Upper lobe of right lung (tissue), 1 donor: ENCODE results near the gene INSC. TPM values are rescaled to one million over a fixed set of nuclear protein-coding genes. Genes with fewer than 3 reads are reported as not detected.

Experiments
- ATAC-seq: fragments of 200-7000 bp; cut with Tn5 transposase; one replicate; pipeline ENCODE4 v1.9.1; 2020; ENCODE audit warnings: mild to moderate bottlenecking, moderate library complexity
- DNase-seq: peaks from one replicate; pipeline ENCODE4 v3.0.0-alpha.2; 2020
- H3K27ac ChIP-seq: fragments of 200-600 bp; one replicate; pipeline ENCODE4 v1.8.0; 2022
- H3K27me3 ChIP-seq: fragments of 200-600 bp; one replicate; pipeline ENCODE4 v1.8.0; 2022; ENCODE audit warnings: mild to moderate bottlenecking
- H3K36me3 ChIP-seq: fragments of 200-600 bp; one replicate; pipeline ENCODE4 v1.8.0; 2022
- H3K4me1 ChIP-seq: fragments of 200-600 bp; one replicate; pipeline ENCODE4 v1.8.0; 2022
- H3K4me3 ChIP-seq: fragments of 200-600 bp; one replicate; pipeline ENCODE4 v1.8.0; 2022; ENCODE audit warnings: mild to moderate bottlenecking
- H3K9me3 ChIP-seq: fragments of 200-600 bp; one replicate; pipeline ENCODE4 v1.8.0; 2022
- CTCF ChIP-seq: fragments of 200-600 bp; IDR thresholded peaks from one replicate; pipeline ENCODE4 v1.8.0; 2022; ENCODE audit warnings: antibody characterized with exemption
- intact Hi-C: fragments of 100-400 bp; cut with DNase I; formaldehyde crosslinking; loops from one replicate; pipeline ENCODE4 v1.11.0; 2022
- total RNA-seq: library from RNA; stranded (reverse); fragmentation: NEBNext Ultra II Directional; extraction: Animal tissue kit (Norgen Biotek cat#: 25700); gene quantifications from one replicate; pipeline ENCODE4 v1.2.1, GENCODE V29; 2021
- donor health status: DM: no; HTN: yes; CAD: no; lungs with severe emphysema.

The INSC gene
- total RNA-seq, 1 donor from 2014 or later: 0.96 TPM

DNA sequence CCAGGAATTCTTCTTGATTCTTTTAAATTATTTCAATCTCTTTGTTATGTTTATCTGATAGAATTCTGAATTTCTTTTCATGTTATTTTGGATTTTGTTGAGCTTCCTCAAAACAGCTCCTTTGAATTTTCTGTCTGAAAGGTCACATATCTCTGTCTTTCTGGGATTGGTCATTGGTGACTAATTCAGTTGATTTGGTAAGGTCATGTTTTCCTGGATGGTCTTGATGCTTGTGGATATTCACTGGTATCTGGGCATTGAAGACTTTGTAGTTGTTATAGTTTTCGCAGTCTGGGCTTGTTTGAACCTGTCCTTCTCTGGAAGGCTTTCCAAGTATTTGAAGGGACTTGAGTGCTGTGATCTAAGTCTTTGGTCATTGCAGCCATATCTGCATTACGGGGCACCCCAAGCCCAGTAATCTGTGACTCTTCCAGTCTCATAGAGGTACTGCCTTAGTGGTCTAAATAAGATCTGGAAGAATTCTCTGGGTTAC, 18.9 kb upstream of the INSC start:
- ATAC-seq (no peak), DNase-seq (no peak)
- TF ChIP-seq CTCF: no peak
- Histone ChIP-seq H3K9me3 (no peaks in the 10 kb centered on the region), H3K4me1 (no peaks in the 10 kb centered on the region), H3K27me3 (no peaks in the 10 kb centered on the region), H3K4me3 (no peak overlapping the region), H3K27ac (no peak overlapping the region), H3K36me3 (no peaks in the 10 kb centered on the region)
- intact Hi-C loops: no loop called here

DNA sequence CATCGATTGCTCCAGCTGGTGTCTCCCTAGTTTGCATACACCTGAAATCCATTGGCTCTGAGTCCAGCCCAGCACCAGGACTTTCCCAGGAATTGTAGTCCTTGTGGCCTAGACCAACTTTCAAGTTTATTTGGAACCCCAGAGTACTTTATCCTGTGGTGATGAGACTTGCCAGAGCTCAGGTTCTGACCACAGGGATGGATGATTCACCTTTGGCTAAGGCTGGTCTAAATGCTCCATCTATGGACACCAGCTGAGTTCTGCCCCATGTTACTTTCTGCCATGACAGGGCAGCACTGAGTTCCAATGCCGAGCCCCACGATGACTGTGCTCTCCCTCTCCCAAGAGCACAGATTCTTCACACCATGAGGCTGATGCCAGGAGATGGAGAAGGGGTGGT, 17.3 kb upstream of the INSC start:
- no peak for TF ChIP-seq CTCF
- no peak overlapping the region for H3K27ac ChIP-seq
- ATAC-seq (no peak), DNase-seq (no peak)
- no peaks in the 10 kb centered on the region for H3K9me3 ChIP-seq
- no peaks in the 10 kb centered on the region for H3K4me1 ChIP-seq
- H3K4me3 ChIP-seq: no peak overlapping the region
- no peaks in the 10 kb centered on the region for H3K27me3 ChIP-seq
- intact Hi-C loops: no loop called here
- H3K36me3 ChIP-seq: no peaks in the 10 kb centered on the region

DNA sequence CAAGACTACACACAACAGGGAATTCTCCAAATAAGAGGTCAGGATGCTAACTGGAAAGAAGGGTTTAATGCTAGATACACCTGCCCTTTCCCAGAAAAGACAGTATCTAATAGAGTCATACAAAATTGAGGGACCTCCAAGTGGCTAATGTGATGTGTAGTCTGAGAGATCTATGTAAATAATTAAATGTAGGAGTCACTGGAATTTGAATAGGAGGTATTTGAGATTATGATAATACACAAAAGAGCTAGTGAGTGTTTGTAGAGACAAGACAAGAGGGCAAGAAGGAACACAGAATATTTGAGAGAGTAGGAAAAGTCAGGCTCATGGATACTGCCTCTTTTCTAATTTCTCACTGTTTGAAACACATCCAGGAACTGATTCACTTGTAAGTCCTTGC, 15.5 kb upstream of the INSC start:
- H3K27me3 ChIP-seq: no peaks in the 10 kb centered on the region
- ATAC-seq: no peak
- no peak for DNase-seq
- H3K27ac ChIP-seq: no peak overlapping the region
- H3K36me3 ChIP-seq: no peaks in the 10 kb centered on the region
- no peak overlapping the region for H3K4me3 ChIP-seq
- H3K4me1 ChIP-seq: no peaks in the 10 kb centered on the region
- TF ChIP-seq CTCF: no peak
- no peaks in the 10 kb centered on the region for H3K9me3 ChIP-seq
- intact Hi-C loops: no loop called here

DNA sequence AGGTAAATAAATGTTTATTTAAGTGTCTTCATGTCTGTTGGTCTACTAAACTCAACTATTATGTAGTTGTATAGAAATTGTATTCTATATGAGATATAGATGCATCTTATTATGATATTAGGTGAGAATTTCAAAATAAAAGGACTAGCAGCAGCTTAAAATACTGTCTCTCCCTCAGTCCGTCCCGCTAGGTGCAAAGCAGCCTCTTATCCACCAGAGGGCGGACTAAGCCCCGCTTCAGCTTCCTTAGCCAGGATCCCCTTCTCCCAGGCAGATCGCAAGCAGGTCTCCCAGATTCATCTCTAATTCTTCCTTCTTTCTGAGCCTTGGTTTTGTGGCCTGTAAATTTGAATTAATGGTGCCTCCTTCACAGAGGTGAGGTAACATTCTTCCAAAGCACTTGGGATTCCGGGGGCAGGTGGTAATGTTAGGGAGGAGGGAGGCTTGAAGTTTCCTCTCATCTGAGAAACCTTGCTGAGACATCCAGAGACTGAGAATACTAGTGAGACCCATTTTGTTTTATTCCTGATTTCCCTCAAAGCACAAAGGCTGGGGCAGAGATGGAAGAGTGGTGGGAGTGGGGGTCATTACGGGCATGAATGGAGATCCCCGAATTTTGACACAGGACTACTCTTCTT, 13.5 kb upstream of the INSC start:
- intact Hi-C loops: no loop called here
- ATAC-seq: peak; percentile 92
- no peak overlapping the region for H3K4me3 ChIP-seq
- peak; percentile 95 for TF ChIP-seq CTCF
- no peaks in the 10 kb centered on the region for H3K36me3 ChIP-seq
- H3K27ac ChIP-seq: no peak overlapping the region
- H3K4me1 ChIP-seq: no peaks in the 10 kb centered on the region
- DNase-seq: peak; percentile 71
- no peaks in the 10 kb centered on the region for H3K27me3 ChIP-seq
- no peaks in the 10 kb centered on the region for H3K9me3 ChIP-seq

GRCh38 chr11:15104166-15104565, 10.6 kb upstream of the INSC start:
- Histone ChIP-seq H3K27me3 (no peaks in the 10 kb centered on the region), H3K36me3 (no peaks in the 10 kb centered on the region), H3K4me1 (no peaks in the 10 kb centered on the region), H3K27ac (no peak overlapping the region), H3K9me3 (no peaks in the 10 kb centered on the region), H3K4me3 (no peak overlapping the region)
- intact Hi-C loops: no loop called here
- no peak for TF ChIP-seq CTCF
- ATAC-seq (no peak), DNase-seq (no peak)
